Inflammatory macrophage (primary cell): ENCODE measurements around the gene MEIS2.

Experiments used
- DNase-seq, 2 donors: peaks; one replicate each; pipeline ENCODE4 v3.0.0-alpha.2; 2020 to 2022

MEIS2 gene

DNA sequence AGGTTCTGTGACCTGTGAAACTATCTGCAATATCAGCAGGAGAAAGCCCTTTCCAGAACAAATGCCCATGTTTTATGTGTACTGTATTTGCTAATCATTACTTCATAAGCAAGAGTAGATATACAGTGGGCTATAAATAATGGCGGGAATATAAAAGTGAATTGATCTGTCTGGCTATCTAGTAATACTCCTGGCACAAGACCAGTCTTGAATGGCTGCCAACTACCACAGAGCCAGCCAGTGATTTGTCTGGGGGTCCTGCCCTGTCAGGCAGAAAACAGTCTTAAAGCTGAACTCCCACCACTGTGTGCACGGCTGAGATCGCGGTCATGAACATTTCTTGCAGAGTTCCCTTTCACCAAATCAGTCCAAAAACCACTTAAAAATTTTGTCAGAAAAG lies 176.3 kb downstream of the MEIS2 start:
- no peak for DNase-seq

DNA sequence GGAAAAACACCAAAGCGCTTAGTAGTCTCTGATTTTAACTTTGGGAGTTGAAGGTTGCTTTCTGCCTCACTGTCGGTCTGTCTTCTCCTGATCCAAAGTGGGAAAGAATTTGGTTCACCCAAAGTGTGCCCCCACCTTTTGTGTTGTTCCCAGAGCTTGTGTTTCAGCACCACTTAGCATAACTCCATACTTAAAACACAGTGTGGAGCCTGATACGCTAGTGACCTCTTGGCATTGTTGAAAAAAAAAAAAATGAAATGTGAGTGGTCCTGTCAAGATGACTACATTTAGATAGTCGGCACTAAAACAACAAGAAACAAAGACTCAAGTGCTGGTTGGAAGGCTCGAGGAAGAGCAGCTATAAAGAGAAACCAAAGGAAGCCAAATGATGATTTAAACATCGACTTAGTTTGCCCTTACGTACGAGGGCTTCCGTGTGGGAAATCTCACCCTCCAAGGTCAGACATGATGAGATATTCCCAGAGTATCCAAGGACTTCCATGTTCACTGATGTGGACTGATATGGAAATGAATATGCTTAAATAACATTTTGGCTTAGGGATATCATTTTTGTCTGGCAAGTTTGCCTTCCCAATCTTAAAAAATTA lies 178.8 kb downstream of the MEIS2 start:
- no peak for DNase-seq

DNA sequence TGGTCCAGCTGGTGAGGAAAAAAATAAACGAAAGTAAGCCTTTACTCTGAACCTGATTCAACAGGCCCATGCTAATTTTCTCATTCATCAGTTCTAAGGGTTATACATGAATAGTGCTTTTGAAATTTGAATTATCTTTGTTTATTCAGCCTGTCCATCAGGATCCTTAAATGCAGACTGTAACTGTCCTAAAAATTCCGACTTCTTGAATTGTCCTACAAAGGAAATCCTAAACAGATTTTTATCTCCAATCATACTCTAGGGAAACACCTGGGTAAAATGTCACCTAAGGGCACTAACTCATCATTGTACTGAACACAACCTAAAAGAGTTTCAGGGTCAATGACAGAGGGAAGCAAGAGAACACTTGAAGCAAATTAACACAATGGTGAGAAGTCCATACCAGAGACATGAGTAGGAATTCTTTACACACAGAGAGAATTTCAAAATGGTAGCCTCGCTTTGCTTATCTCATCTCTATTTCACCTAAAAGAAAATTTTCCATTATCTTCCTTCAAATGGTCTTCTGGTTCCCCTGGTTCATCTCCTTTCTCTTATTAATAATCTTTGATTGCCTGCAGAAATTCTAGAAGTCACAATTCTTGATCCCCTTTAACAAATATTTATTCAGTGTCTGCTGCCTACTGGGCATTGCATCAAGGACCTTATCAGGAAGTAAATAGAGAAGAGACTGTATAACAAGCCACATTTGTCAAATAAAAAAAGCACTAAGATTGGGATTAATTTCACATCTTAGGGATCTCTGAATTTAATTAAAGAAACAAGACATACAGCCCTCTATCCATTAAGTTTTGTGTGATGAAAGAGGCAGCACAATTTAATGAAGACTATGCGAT lies 182.7 kb downstream of the MEIS2 start:
- DNase-seq: no peak

DNA sequence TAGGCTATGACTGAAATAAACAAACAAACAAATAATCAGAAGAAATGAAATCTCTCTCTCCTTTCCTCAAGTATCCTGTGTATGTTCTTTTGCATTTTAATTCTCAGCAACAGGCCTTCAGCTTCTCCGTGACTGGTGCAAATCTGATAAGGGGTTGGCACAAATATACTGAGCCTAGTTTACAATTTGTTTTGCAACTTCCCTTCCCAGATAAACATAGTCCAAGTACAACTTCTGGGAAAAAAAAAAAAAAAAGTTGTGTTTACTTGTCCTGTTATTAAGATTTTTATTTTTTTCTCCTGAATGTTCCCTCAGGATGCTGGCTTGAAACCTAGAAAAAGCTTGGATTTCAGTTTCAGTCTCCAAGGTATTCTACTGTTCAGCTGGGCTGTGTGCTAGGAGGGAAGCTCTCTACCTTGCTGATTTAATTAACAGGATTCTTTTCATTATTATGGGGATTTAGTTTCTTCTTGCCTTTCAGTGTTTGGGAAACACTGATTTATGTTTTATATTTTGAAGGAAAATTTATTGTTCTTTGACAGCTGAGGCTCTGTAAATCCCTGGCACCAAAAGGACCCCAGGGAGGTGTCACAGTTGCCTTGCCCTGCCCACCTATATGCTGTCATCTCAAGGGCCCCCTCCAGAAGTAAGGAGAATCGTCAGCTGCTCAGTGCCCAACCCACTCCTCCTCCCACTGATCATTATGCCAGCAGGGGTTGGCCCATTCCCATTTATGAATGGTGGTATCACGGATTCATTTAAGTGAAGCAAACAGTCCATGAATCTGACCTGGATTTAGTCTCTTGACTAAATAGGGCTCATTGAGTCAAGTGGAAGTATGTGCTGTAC lies 185.2 kb downstream of the MEIS2 start:
- DNase-seq: no peak

DNA sequence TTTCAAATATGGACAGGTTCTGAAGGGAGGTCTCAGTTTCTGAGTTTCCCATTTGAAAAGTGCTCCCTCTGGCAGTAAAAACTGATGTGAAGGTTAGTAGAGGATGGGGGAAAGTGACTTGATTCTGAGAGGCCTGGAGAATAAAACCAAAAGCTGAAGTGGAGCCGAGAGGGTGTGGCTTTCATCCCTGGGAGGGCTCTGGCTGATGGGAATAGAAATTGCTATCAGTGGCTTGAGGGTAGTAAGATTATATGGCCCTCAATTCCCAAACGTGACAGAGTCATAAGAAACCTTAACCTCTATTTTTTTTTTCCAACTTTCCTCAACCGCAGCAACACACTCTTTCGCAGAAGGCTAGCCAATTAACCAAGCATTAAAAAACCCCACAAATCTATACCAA lies 185.9 kb downstream of the MEIS2 start:
- DNase-seq: no peak

DNA sequence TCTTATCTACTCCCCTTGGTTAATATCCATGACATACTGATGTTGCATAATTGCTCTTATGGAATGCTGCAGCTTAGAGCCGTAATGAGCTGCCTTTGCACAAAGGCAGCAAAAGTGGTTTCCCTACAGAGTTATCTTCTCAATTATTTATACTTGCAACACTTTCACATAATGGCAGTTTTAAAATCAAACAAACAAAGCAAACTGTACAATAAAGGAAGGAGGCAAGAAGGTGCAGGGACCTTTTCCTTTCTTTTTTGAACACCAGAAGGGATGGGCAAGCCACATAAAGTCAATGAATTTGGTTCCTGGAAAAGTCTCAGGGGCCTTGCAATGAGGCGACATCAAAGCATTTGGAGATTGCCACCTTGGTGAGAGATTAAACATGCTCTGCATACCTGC lies 188.0 kb downstream of the MEIS2 start:
- DNase-seq: no peak

DNA sequence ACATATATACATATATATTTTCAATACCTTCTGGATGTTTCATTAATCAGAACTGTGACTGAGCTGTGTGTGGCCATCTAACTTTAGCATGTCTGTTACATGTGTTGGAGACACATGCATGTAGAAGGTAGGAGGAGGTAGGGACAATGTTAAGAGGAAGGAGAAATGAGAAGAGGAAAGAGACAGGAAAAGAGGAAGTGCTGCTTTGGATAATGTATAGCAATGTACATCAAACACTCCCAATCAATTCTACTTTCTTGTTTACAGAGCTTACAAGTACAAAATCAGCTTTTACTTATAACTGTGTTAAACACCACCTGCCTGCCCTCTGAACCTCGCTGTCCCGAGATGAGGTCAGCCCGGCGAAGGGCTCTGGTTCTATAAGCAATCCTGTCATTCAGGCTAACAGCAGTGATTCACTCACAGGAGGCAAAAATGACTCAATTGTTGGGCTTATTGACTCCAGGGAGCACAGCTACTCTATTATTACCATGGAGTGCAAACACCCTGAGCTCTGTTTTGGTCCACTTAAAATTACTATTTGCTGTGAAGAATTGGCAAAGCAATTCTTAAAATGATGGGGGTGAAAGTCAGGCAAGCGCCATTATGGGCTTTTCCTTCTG lies 188.9 kb downstream of the MEIS2 start:
- no peak for DNase-seq

DNA sequence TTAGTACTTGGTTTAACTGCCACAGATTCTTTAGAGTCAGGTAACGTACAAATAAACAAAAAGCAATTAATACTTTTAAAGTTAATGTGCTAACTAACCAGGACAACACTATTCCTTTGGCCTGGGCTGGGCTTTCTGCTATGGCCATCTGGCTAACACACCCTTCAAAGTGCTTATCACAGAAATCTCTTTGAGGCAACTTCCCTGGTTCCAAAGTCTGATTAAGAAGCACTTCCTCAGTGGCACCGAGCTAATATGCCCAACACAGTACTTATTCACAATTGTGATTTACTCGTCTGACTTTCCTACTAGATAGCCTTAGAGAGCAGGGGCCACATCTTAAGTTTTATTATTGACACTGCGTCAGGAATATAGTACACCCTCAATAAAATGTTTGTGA lies 191.4 kb downstream of the MEIS2 start:
- no peak for DNase-seq

DNA sequence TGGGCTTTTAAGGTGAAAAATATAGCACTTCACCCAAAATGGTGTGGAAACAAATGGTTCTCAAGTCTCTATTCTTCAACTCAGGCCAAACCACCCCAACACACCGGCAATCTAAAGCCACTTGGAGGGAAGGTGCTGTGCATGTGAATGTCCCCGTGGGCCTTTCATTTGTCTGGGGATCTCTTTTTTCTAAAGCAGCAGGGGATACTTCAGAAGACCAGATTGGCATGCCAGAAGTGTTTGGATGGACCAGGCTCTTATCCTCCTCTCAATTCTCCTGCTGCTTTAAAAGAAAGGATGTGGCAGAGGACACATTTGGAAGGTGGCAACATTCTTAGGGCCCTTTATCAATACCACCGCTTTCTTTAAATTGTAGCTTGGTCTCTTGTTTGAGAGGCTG lies 193.1 kb downstream of the MEIS2 start:
- DNase-seq: no peak

DNA sequence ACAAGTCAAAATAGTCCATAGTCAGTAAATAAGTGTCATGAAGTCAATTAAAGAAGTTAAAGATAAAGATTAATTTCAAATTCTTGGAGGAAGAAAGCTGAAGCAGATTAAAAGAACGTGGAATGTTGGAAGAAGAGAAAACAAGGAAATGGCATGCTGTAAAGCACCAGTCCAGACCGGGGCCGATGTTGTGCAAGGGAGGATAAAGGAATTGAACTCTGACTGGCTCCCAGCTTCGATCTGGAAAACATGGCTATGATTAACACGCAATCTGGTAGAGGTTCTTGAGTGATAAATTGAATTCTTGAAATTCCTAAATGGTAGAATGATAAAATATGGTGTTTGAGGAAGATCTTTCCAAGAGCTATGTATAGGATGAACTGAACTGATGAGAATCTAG lies 194.4 kb downstream of the MEIS2 start:
- DNase-seq: no peak

DNA sequence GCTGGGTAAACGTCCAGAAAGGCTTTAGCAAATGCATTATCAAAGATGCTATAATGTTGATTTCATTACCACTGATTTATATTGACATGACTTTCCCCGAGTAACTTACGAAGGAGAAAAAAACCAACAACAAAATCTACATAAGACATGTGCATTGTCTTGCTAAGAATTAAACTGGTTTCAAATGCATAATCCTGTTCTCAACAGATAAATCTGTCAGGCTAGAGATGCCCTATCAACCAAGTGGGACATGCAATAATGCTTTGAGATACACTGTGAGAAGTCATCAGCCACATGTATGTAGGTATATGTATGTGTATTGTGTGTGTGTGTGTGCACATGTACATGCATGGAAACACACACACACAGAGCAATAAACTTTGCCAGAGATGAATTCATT lies 195.6 kb downstream of the MEIS2 start:
- DNase-seq: no peak

DNA sequence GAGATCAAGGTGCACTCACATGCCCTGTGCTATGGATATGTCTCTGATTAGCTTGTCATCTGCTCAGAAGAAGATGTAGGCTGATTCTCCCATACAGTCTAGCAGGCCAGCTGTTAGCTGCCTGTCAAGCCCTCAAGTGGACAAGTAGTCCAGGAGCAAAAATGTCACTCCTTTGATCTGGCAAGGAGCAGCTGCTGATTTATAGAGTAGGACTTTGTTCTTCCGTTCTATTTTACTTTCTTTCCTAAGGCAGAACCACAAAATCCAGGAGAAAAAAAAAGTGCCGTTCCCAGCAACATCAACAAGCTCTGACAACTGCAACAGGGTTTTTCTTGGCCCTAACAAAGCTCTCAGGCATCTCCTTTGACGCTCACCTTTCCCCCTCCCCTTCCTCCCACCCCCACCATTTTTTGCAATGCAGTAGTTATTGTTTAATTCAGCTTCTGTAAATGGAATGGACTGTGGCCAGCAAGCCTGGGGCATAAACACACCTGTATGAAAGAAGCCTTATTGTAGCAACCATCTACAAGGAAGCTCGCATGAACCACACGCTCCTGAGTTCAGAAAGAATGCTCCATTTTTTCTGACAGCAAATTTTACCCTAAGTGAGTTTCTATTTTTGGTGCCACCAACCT lies 196.3 kb downstream of the MEIS2 start:
- no peak for DNase-seq

DNA sequence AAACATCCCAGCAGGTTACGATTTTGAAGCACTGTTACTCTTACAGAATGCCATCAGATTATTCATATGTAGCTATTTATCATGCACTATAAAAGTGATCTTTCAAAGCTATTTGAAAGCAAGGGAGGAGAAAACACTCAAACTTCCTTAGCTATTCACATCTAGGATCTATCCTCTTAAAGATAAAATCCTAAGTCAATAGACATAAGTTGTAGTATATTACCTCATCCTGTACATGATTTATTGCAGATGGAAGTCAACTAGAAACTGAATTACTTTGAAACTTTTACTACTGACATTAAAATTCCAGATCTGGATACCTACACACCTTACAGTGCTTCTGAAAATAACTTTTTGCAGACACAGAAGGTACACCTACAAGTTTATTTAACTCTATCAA lies 197.2 kb downstream of the MEIS2 start:
- no peak for DNase-seq

DNA sequence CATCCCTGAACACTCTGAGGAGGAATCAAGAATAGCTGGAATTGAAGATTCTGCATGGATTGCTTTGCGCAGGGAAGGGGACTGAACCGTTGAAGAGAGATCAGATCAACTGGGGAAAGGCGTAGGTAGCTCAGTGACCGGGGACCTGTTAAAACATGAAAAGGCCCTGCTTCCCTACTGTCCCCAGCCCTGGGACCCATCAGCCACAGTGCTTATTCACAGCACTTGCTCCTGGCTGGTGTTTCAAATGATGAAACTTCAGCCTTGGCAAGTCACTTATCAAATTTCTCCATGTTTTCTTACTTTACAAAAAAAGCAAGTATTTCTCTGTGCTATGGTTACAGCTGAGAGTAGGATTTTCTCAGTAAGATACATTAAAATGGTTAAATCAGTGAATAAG lies 199.3 kb downstream of the MEIS2 start:
- no peak for DNase-seq

DNA sequence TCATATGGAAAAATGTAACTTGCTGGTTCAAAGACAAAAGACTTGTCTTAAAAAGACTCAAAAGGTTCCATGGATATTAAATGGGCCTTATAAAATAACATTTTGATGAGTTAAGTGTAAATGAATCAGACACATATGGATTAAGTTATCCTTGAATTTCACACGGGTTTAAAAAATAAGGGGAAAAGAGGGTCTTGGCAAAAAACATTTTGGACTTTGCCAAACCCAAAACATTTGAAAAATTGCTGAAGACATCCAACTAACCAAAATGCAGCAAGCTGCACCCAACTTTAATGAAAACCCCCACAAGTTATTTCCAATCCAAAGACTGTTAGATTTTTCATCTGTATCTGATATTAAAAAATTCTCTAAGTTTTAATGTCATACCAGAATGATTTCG lies 200.7 kb downstream of the MEIS2 start:
- no peak for DNase-seq

DNA sequence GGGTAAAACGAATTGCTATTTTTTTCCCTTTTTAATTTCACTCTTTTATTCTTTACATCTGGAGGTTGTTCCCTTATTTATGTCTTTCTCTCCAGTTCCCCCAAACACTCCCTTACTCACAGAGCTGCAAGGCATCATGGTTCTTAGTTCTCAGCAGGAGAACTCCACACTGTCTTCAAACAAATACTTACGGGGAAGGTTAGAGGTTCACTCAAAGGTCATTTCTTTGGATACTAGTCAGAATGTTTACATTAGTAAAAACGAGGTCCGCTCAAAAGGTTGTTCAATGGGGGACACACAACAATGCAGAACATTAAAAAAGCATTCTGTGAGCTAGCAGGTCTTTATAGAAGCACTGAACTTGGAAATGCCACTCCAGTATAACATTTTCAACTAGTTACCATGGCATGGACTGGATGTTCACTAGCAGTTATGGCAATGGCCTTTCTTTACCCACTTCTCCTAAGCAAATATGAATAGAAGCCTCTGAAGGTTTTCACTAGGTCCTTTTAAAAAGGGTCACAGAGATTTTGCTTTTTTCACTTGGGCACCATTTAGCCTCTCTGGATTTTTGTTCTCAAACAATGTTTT lies 201.7 kb downstream of the MEIS2 start:
- no peak for DNase-seq

DNA sequence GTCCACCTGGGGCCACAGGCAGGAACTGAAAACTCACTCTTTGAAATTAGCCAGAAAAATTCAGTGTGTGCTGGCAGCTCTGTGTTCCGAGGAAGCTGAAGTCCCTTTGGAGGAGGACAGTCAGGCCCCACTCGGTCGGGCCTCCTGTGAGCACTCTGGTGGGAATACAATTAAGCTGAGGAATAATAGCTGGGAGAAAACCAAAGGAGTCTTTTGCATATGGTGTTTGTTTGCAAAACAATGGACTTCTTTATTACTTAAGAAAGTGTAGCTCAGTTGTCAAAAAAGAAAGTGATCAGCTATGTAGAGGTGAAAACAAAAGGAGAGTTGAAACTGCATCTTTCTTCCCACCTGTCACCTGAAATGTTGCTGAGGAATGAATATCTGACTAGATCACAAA lies 202.5 kb downstream of the MEIS2 start:
- DNase-seq: no peak

DNA sequence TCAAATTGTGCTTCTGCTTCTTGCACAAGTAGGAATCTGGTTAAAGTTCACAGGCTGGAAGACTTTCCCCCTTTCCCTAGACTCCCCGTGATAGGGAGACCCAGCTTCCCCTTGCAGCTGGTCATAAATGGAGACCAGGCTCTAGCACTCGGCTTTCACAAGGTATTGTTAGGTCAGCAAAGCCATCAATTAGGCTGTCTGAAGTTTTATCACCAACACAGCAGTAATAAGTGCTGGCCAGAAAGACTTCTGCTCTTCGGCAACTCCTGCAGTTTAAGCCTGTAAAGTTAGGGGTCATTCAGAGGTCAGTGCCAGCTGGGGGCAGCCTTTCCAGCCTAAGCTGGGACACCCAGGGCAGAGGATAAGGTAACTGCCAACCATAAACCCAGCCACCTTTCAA lies 203.4 kb downstream of the MEIS2 start:
- DNase-seq: no peak

DNA sequence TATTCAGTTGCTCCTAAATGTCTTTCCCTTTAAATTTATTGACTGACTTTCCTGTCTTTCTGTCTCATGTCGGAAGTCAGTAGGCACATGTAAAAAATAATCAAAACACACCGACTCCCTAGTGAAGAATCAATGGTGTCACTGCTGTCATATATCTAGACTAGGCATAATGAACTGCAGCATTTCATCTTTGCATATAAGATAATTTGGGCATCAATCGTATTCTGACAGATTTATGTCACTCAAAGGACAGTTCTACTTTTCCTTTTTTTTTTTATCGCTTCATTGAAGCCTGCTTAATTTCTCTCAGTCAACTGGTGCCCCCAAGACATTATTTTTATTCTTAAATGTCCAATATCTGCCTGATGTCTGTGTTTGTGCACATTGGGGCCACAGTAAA lies 206.3 kb downstream of the MEIS2 start:
- no peak for DNase-seq

DNA sequence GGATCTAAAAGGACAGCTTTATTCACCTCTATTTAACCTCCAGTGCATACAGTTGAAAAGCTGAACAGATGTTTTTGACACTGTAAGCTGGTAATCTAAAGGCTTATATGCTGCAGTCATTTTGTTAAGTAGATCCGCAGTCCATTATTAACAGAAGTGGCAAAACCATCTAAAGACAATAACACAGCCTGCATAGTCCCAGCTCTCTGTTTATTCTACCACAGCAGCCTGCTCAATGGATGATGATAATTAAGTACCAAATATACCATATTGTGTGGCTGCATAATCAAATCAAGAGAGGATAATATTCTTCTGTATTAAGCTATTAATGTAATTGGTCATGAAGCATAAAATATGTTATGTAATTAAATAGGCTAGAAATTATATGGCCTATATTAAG lies 207.1 kb downstream of the MEIS2 start:
- no peak for DNase-seq

DNA sequence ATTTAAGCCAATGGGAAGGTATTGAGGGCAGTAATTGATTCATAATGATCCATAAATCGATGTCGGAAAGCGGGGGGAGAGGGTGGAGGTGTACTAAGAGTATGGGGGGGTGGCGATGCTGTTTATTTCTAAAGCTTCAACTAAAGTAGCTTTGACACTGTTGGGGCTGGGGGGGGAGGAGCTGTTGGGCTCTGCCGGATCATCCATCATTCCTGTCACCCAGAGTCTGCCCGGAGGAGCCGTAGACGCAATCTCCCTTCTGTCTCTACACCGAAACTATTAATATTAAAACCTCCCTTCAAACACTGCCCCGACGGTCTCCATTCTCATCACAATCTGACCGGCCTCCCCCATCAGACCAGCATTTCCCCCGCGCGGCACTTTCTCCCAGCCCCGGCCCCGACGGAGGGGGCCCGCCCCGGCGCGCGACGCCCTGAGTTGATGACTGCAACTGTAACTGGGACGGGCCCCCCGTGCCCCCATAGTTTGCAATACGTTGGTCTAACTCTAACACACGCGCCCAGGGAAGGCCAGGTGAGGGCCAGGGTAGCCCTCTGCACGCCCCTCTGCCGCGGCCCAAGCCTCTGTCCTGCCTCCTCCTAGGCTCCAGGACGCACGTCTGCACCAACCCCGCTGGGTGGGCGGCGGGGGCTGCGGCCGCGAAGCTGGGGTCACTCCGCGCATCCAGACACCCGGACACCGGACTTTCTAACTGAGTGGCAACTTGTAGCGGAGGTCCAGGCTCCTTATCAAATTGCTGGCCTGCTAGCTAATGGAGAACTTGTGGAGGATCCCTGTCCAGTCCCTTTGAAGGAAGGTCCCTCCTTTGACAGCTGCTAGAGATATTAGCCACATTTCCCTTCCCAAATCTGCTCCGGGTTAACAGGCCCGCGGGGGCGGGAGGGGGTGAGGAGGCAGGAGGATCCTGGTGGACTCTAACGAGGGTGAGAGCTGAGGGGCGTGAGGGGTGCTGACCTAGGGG lies 212.0 kb downstream of the MEIS2 start:
- DNase-seq: no peak
